H1 (cell line): ENCODE data around the gene LRP11. TPM values are rescaled to one million over a fixed set of nuclear protein-coding genes. Genes with fewer than 3 reads are reported as not detected.

Experiments
- CTCF ChIA-PET: fragments of 300-600 bp; sonication (Branson Sonifier 250); formaldehyde crosslinking; loops from one replicate; lab custom pipeline; 2021; ENCODE audit not compliant: partially characterized antibody; lab: Charles Lee
- POLR2A ChIA-PET: fragments of 300-600 bp; sonication (Branson Sonifier 250); formaldehyde crosslinking; loops from one replicate; lab custom pipeline; 2021; ENCODE audit warnings: inconsistent platforms; ENCODE audit not compliant: partially characterized antibody; lab: Charles Lee
- DNase-seq, 2 experiments: peaks; one replicate each; pipeline versions ENCODE4 v3.0.0 to v3.0.0-alpha.2; 2010 to 2022; ENCODE audit warnings: low spot score in 2 of 2, low read depth in 1 of 2, mixed read lengths in 1 of 2
- FAIRE-seq: peaks from 2 replicates; lab custom pipeline; 2011; peaks lifted over from hg19 to GRCh38; lab: Jason Lieb, UNC
- H2AFZ ChIP-seq: 2 replicates; pipeline ENCODE4 v1.8.1; 2012; ENCODE audit warnings: low read length, inconsistent platforms
- H2AK5ac ChIP-seq: 2 replicates; pipeline ENCODE4 v1.6.1; 2013; ENCODE audit warnings: low read depth, low read length
- H2BK120ac ChIP-seq: replicated peaks from 2 replicates; pipeline ENCODE3; 2013; ENCODE audit warnings: low read depth, low read length, inconsistent platforms
- H2BK12ac ChIP-seq: 2 replicates; pipeline ENCODE4 v1.6.1; 2013; ENCODE audit warnings: low read depth, low read length
- H2BK15ac ChIP-seq: 2 replicates; pipeline ENCODE4 v1.6.1; 2013; ENCODE audit warnings: low read length
- H2BK20ac ChIP-seq: 2 replicates; pipeline ENCODE4 v1.6.1; 2013; ENCODE audit warnings: low read length
- H2BK5ac ChIP-seq: 2 replicates; pipeline ENCODE4 v1.6.1; 2013; ENCODE audit warnings: low read depth, low read length
- H3K14ac ChIP-seq: 2 replicates; pipeline ENCODE4 v1.6.1; 2013; ENCODE audit warnings: inconsistent platforms; ENCODE audit not compliant: insufficient read length
- H3K18ac ChIP-seq: 2 replicates; pipeline ENCODE4 v1.6.1; 2013; ENCODE audit warnings: low read length; ENCODE audit errors: extremely low read depth
- H3K23ac ChIP-seq: 2 replicates; pipeline ENCODE4 v1.6.1; 2013; ENCODE audit warnings: inconsistent platforms; ENCODE audit not compliant: insufficient read length
- H3K23me2 ChIP-seq: 2 replicates; pipeline ENCODE4 v1.6.1; 2013; ENCODE audit warnings: low read depth, low read length
- H3K27ac ChIP-seq: 2 replicates; pipeline ENCODE4 v1.6.1; 2011; ENCODE audit warnings: low read depth, low read length, inconsistent platforms
- H3K27me3 ChIP-seq, 4 experiments: replicated peaks in 1 of 4; 1 replicate in 1 of 4; 2 replicates in 3 of 4; pipeline versions ENCODE4 v1.6.1 to v1.8.1; 2011 to 2013; ENCODE audit warnings: low read length in 3 of 4, mild to moderate bottlenecking in 3 of 4, inconsistent platforms in 2 of 4, mixed read lengths in 2 of 4, moderate library complexity in 1 of 4; ENCODE audit not compliant: control insufficient read depth in 3 of 4, insufficient read depth in 3 of 4; ENCODE audit errors: extremely low read depth in 1 of 4
- H3K36me3 ChIP-seq, 4 experiments: 2 replicates each; pipeline versions ENCODE4 v1.6.1 to v1.8.1; 2011 to 2013; ENCODE audit warnings: mild to moderate bottlenecking in 4 of 4, low read length in 3 of 4, moderate library complexity in 2 of 4, control low read depth in 1 of 4, inconsistent platforms in 1 of 4; ENCODE audit not compliant: insufficient read depth in 4 of 4, control insufficient read depth in 2 of 4
- H3K4ac ChIP-seq: replicated peaks from 2 replicates; pipeline ENCODE3; 2013; ENCODE audit warnings: low read length, low read depth, mixed read lengths, inconsistent platforms; ENCODE audit not compliant: insufficient read length
- H3K4me1 ChIP-seq, 4 experiments: replicated peaks in 1 of 4; 1 replicate in 1 of 4; 2 replicates in 3 of 4; pipeline versions ENCODE4 v1.6.1 to v1.8.1; 2011 to 2013; ENCODE audit warnings: low read length in 3 of 4, inconsistent platforms in 2 of 4, mixed read lengths in 1 of 4; ENCODE audit not compliant: insufficient read depth in 4 of 4, control insufficient read depth in 3 of 4
- H3K4me2 ChIP-seq, 2 experiments: 2 replicates each; pipeline versions ENCODE4 v1.6.1 to v1.8.1; 2011 to 2013; ENCODE audit warnings: low read depth in 2 of 2, low read length in 2 of 2, control low read depth in 1 of 2, inconsistent platforms in 1 of 2, mild to moderate bottlenecking in 1 of 2; ENCODE audit not compliant: insufficient read depth in 1 of 2
- H3K4me3 ChIP-seq, 4 experiments: fragments of 200-600, 300-600 bp in 1 of 4; sonication (generic), shearing (Covaris generic), sonication (Bioruptor Twin) in 1 of 4; 2 replicates each; pipeline versions ENCODE4 v1.5.1 to v1.8.1; 2011 to 2016; ENCODE audit warnings: low read length in 4 of 4, low read depth in 3 of 4, control low read depth in 2 of 4, inconsistent platforms in 2 of 4, mild to moderate bottlenecking in 2 of 4, mixed read lengths in 1 of 4, moderate library complexity in 1 of 4; ENCODE audit not compliant: insufficient read depth in 2 of 4; ENCODE audit errors: extremely low read depth in 1 of 4
- H3K56ac ChIP-seq: replicated peaks from 2 replicates; pipeline ENCODE3; 2013; ENCODE audit warnings: low read depth, mild to moderate bottlenecking, mixed read lengths, low read length, inconsistent platforms; ENCODE audit not compliant: insufficient read length
- H3K79me1 ChIP-seq: 2 replicates; pipeline ENCODE4 v1.6.1; 2013; ENCODE audit warnings: low read depth, low read length, control low read depth
- H3K79me2 ChIP-seq, 2 experiments: 2 replicates each; pipeline versions ENCODE4 v1.6.1 to v1.8.1; 2012 to 2013; ENCODE audit warnings: low read length in 2 of 2, mild to moderate bottlenecking in 2 of 2, inconsistent platforms in 1 of 2; ENCODE audit not compliant: insufficient read depth in 2 of 2, control insufficient read depth in 1 of 2
- H3K9ac ChIP-seq, 4 experiments: replicated peaks in 1 of 4; 1 replicate in 1 of 4; 2 replicates in 3 of 4; pipeline versions ENCODE4 v1.6.1 to v1.8.1; 2011 to 2013; ENCODE audit warnings: low read depth in 3 of 4, low read length in 3 of 4, control low read depth in 2 of 4, mild to moderate bottlenecking in 2 of 4, moderate library complexity in 2 of 4, inconsistent platforms in 1 of 4; ENCODE audit errors: extremely low read depth in 1 of 4
- H3K9me3 ChIP-seq, 2 experiments: 2 replicates each; pipeline versions ENCODE4 v1.6.1 to v1.8.1; 2012 to 2013; ENCODE audit warnings: mild to moderate bottlenecking in 2 of 2, moderate library complexity in 2 of 2, control low read depth in 1 of 2, inconsistent platforms in 1 of 2, low read depth in 1 of 2, low read length in 1 of 2, mixed read lengths in 1 of 2; ENCODE audit not compliant: insufficient read depth in 2 of 2
- H4K20me1 ChIP-seq, 2 experiments: replicated peaks in 1 of 2; 2 replicates each; pipeline versions ENCODE3 to v1.8.1; 2011 to 2013; ENCODE audit warnings: inconsistent platforms in 2 of 2, low read length in 2 of 2, mild to moderate bottlenecking in 1 of 2; ENCODE audit not compliant: insufficient read depth in 2 of 2, control insufficient read depth in 1 of 2
- H4K5ac ChIP-seq: 2 replicates; pipeline ENCODE4 v1.6.1; 2013; ENCODE audit warnings: low read length, low read depth, mixed read lengths, inconsistent platforms; ENCODE audit not compliant: insufficient read length
- H4K8ac ChIP-seq: 2 replicates; pipeline ENCODE4 v1.8.0; 2013; ENCODE audit warnings: mild to moderate bottlenecking, moderate library complexity, low read length, inconsistent platforms; ENCODE audit not compliant: insufficient read depth; ENCODE audit errors: extremely low read depth
- H4K91ac ChIP-seq: replicated peaks from 2 replicates; pipeline ENCODE3; 2013; ENCODE audit warnings: low read length, mixed read lengths, inconsistent platforms; ENCODE audit not compliant: insufficient read length
- WGBS, 2 experiments: shearing (Covaris generic) in 1 of 2; methylation state at CpG; one replicate each; pipeline versions ENCODE4 v1.1.6 to v1.1.7; 2013 to 2015; ENCODE audit warnings: low lambda C conversion rate in 2 of 2, mixed read lengths in 2 of 2, inconsistent platforms in 1 of 2, low coverage in 1 of 2, missing lambda C conversion rate in 1 of 2; ENCODE audit not compliant: insufficient replicate concordance in 2 of 2, insufficient coverage in 1 of 2, insufficient read length in 1 of 2; ENCODE audit errors: extremely low coverage in 1 of 2, missing lambda C conversion rate in 1 of 2; 5-methylcytosine and 5-hydroxymethylcytosine counted together
- polyA plus RNA-seq, 7 experiments: library from polyadenylated mRNA; depleted of rRNA in 3 of 7; stranded (reverse) in 5 of 7; unstranded in 2 of 7; fragments of >200 nt in 5 of 7; fragments of 200-250 nt in 2 of 7; gene quantifications; 1 replicate in 5 of 7; 2 replicates in 1 of 7; 4 replicates in 1 of 7; pipeline versions ENCODE4 v1.2.1 to v1.2.3, GENCODE V29; 2011 to 2013; ENCODE audit warnings: missing spikeins in 2 of 7, mixed read lengths in 2 of 7
- total RNA-seq: library from RNA; stranded (reverse); fragmentation: NEBNext Ultra II Directional; extraction: Animal tissue kit (Norgen Biotek cat#: 25700); gene quantifications from 2 replicates; pipeline ENCODE4 v1.2.1, GENCODE V29; 2021

The LRP11 gene
- total and polyA plus RNA-seq, 2 of the 8 experiments (the other 6 are each of a cell fraction or from before 2014, with no cell fraction given) = 11.0 to 20.0 TPM

DNA sequence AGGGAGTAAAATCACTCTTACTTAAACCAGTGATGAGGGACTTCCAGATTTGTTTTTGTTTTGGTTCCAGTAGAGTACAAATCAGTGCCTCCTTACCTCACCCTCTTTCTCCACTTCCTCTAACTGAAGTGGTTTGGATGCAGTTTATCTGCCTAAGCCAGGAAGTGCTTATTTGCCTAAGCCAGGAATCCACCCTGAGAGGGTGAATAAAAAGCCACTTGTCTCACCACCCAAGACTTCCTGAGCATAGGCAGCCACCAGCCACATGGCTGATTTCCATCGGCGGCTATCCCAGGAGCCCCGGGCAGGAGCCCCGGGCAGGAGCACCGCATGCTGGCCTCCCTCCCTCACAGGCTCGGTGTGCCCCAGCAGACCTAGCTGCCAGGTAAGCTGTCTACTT is 12.0 kb downstream of the LRP11 start:
- Histone ChIP-seq H3K18ac (no peak overlapping the region), H4K20me1 (no peaks in the 10 kb centered on the region), H4K91ac (no peak overlapping the region), H2BK5ac (no peak overlapping the region), H2AK5ac (no peak overlapping the region), H3K23ac (no peak overlapping the region), H3K14ac (no peak overlapping the region), H3K9me3 (no peaks in the 10 kb centered on the region), H3K4me2 (no peak overlapping the region), H3K23me2 (no peaks in the 10 kb centered on the region), H3K4ac (no peak overlapping the region), H2BK15ac (no peak overlapping the region), H3K79me2 (no peaks in the 10 kb centered on the region), H3K27me3 (no peaks in the 10 kb centered on the region), H2BK12ac (no peak overlapping the region), H2AFZ (no peak overlapping the region), H3K36me3 (no peaks in the 10 kb centered on the region), H3K56ac (no peak overlapping the region), H4K5ac (no peak overlapping the region), H3K4me3 (no peak overlapping the region), H2BK20ac (no peak overlapping the region), H2BK120ac (no peak overlapping the region), H4K8ac (no peak overlapping the region), H3K4me1 (peaks cover 0 to 7% (median 0%) of the 10 kb centered on the region in 4 experiments; a peak in 4 of 7 replicates), H3K27ac (no peak overlapping the region), H3K9ac (no peak overlapping the region), H3K79me1 (no peaks in the 10 kb centered on the region)
- DNase-seq (no peak), FAIRE-seq (no peak)
- ChIA-PET POLR2A (no interaction called here), CTCF (interaction anchor here (1.0 to 6.2 kb wide), 2 partner anchors 13 to 25 kb away, joined by 4 to 34 read pairs; no protein-coding TSS in a partner anchor)
- WGBS, 2 experiments = 95% methylated on average over 6 of the region's 6 CpGs; no CpG with 5 or more reads in 1 of the 2 experiments
